Panc1 (cell line): Measurements from ENCODE around the gene MALL. TPM values are rescaled to one million over a fixed set of nuclear protein-coding genes. Genes with fewer than 3 reads are reported as not detected.

ENCODE experiments used
- ATAC-seq: fragments of 200-7000 bp; cut with Tn5 transposase; 2 replicates; pipeline ENCODE4 v1.9.1; 2020; ENCODE audit warnings: mild to moderate bottlenecking, moderate library complexity
- BruUV-seq: library from RNA; stranded (reverse); fragments of 400-500 nt; replicated peaks from 2 replicates; lab custom pipeline; 2021; lab: Mats Ljungman, UMichigan
- CTCF ChIA-PET: fragments of 300-600 bp; sonication (Branson Sonifier 250); formaldehyde crosslinking; loops from one replicate; lab custom pipeline; 2022; ENCODE audit warnings: antibody characterized with exemption; lab: Charles Lee
- POLR2A ChIA-PET: fragments of 300-600 bp; sonication (Branson Sonifier 250); formaldehyde crosslinking; loops from one replicate; lab custom pipeline; 2022; ENCODE audit warnings: antibody characterized with exemption; lab: Charles Lee
- DNase-seq: peaks from one replicate; pipeline ENCODE4 v3.0.0-alpha.2; 2010; ENCODE audit warnings: low read depth, low spot score
- H3K27ac ChIP-seq: 2 replicates; pipeline ENCODE4 v1.5.1; 2011; ENCODE audit warnings: mild to moderate bottlenecking, low read length, inconsistent platforms
- H3K27me3 ChIP-seq: fragments of 200-500 bp; sonication (Bioruptor generic); 2 replicates; pipeline ENCODE4 v1.6.0; 2014; ENCODE audit warnings: low read length, inconsistent platforms; ENCODE audit not compliant: control insufficient read depth, insufficient read depth
- H3K36me3 ChIP-seq: fragments of 200-500 bp; sonication (Bioruptor generic); 2 replicates; pipeline ENCODE4 v1.5.1; 2014; ENCODE audit warnings: inconsistent platforms, mild to moderate bottlenecking, low read length, moderate library complexity; ENCODE audit not compliant: control insufficient read depth, insufficient read depth
- H3K4me1 ChIP-seq: 2 replicates; pipeline ENCODE4 v1.5.1; 2011; ENCODE audit warnings: inconsistent platforms, mild to moderate bottlenecking, low read length, moderate library complexity; ENCODE audit not compliant: control insufficient read depth, insufficient read depth
- H3K4me3 ChIP-seq, 2 experiments: 2 replicates each; pipeline ENCODE4 v1.5.1; 2011 to 2012; ENCODE audit warnings: low read depth in 2 of 2, low read length in 2 of 2, mild to moderate bottlenecking in 2 of 2, inconsistent platforms in 1 of 2, moderate library complexity in 1 of 2
- H3K9me3 ChIP-seq: fragments of 200-500 bp; sonication (Bioruptor generic); 2 replicates; pipeline ENCODE4 v1.5.1; 2014; ENCODE audit warnings: low read depth, mild to moderate bottlenecking, inconsistent platforms, low read length, moderate library complexity; ENCODE audit not compliant: control insufficient read depth, insufficient read depth
- POLR2AphosphoS5 ChIP-seq: IDR thresholded peaks from 2 replicates; pipeline ENCODE4 v1.6.1; 2012; ENCODE audit warnings: mild to moderate bottlenecking, low read depth, low read length, moderate library complexity
- SIN3A ChIP-seq: IDR thresholded peaks from 2 replicates; pipeline ENCODE4 v1.6.1; 2012; ENCODE audit warnings: low read depth, mild to moderate bottlenecking, low read length, moderate library complexity, borderline replicate concordance; ENCODE audit not compliant: insufficient read depth
- TCF7L2 ChIP-seq: IDR thresholded peaks from 2 replicates; pipeline ENCODE4 v1.6.1; 2011; ENCODE audit warnings: mild to moderate bottlenecking, low read depth, low read length, inconsistent platforms
- in situ Hi-C: cut with HindIII; loops from 2 replicates; pipeline ENCODE4 v1.10.0; 2016; ENCODE audit warnings: low sequenced_read_pairs, low pct_unique_long_range_greater_than_20kb
- intact Hi-C: fragments of 100-400 bp; cut with micrococcal nuclease; formaldehyde crosslinking; loops from one replicate; pipeline ENCODE4 v1.10.0; 2022; ENCODE audit not compliant: unreplicated experiment
- total RNA-seq: library from RNA; stranded (reverse); gene quantifications from one replicate; pipeline ENCODE4 v1.2.1, GENCODE V29; 2021; ENCODE audit not compliant: unreplicated experiment
- TF ChIP-seq, protein P1 (sequence below), 2 experiments: IDR thresholded peaks; 2 replicates each; pipeline ENCODE4 v1.6.1; 2011 to 2012; ENCODE audit warnings: low read depth in 2 of 2, control low read depth in 1 of 2, low read length in 1 of 2, mild to moderate bottlenecking in 1 of 2, moderate library complexity in 1 of 2; ENCODE audit not compliant: insufficient read depth in 1 of 2
- TF ChIP-seq, protein P2 (sequence below): fragments of 450-650 bp; IDR thresholded peaks from 2 replicates; pipeline ENCODE4 v1.5.1; 2017; ENCODE audit warnings: mild to moderate bottlenecking

Gene MALL
- total RNA-seq, 1 experiment from 2014 or later, result 159 TPM

DNA sequence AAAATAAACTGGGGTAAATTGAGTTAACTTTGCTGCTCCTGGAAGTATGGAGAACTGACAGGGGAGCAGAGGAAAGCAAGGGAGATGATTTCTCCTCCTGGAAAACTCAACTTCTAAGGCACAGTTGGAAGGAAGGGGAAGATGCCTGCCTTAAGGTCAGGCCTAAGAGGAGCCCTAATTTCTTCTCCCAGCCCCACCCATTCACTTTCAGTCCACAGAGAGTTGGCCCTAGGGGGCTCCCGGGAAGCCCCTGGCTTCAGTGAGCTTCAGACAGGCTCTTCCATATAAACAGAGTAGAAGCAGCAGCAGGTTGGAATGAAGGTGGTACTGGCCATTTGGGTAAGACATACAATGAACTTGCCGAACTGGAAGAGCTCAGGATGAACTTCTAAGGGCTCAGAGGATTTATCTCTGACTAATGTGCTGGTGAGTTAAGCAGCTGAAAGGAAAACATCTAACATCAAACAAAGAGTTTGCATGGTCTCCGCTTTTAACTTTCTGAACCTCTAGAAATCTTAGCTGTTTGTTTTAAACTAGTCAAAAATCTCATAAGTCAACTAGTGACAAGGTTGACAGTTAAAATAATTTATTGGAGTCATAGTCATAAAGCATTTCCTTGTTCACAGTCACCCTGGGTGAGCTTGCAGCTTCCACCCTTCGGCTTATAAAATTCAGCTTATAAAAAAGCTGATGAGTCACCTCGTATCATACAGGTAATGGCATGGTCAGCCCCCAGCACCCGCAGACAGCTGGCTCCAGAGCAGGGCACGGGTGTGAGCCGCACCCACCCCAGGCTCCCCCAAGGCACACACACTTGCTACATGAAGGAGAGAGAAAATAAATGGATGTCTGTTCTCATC lies 9.8 kb downstream of the MALL start:
- POLR2A ChIA-PET, result interaction anchor here (1.4 kb wide), 1 partner anchor 19 kb away, joined by 4 read pairs; no protein-coding TSS in a partner anchor
- peaks cover 86% of the 10 kb centered on the region for H3K4me1 ChIP-seq
- CTCF ChIA-PET, result no interaction called here

DNA sequence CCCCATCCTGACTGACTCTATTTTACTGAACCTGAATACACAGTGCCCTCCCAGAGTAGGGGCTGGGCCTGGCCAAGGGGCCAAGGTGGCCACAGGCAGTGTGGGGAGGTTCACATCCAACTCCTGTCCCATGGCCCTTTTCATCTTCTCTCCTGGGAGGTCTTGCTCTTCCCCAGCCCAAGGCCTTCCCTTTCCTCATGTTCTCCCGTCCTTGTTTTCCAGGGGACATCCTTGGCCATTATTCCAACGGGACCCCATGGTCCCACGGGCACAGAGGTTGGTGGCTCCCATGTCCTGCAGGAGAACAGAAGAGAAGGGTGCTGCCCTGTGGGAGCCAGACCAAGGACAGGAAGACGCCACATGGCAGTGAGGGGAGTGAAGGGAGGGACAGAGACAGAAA lies 10.4 kb downstream of the MALL start:
- Histone ChIP-seq H3K4me1 (peaks cover 93% of the 10 kb centered on the region), H3K36me3 (peaks cover 4% of the 10 kb centered on the region; the same call in 1 of the 2 replicates), H3K27me3 (no peaks in the 10 kb centered on the region), H3K27ac (peak overlapping the region; percentile 94), H3K4me3 (no peak overlapping the region), H3K9me3 (no peaks in the 10 kb centered on the region)
- ChIA-PET POLR2A (no interaction called here), CTCF (no interaction called here)
- TF ChIP-seq, protein P1, sequence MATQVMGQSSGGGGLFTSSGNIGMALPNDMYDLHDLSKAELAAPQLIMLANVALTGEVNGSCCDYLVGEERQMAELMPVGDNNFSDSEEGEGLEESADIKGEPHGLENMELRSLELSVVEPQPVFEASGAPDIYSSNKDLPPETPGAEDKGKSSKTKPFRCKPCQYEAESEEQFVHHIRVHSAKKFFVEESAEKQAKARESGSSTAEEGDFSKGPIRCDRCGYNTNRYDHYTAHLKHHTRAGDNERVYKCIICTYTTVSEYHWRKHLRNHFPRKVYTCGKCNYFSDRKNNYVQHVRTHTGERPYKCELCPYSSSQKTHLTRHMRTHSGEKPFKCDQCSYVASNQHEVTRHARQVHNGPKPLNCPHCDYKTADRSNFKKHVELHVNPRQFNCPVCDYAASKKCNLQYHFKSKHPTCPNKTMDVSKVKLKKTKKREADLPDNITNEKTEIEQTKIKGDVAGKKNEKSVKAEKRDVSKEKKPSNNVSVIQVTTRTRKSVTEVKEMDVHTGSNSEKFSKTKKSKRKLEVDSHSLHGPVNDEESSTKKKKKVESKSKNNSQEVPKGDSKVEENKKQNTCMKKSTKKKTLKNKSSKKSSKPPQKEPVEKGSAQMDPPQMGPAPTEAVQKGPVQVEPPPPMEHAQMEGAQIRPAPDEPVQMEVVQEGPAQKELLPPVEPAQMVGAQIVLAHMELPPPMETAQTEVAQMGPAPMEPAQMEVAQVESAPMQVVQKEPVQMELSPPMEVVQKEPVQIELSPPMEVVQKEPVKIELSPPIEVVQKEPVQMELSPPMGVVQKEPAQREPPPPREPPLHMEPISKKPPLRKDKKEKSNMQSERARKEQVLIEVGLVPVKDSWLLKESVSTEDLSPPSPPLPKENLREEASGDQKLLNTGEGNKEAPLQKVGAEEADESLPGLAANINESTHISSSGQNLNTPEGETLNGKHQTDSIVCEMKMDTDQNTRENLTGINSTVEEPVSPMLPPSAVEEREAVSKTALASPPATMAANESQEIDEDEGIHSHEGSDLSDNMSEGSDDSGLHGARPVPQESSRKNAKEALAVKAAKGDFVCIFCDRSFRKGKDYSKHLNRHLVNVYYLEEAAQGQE (IDR thresholded peaks at IDR 0.05; ENCODE audit: insufficient read depth in 1 of 2, low read depth in 2 of 2, low read length in 1 of 2), result no peak
- TF ChIP-seq SIN3A, result no peak
- TF ChIP-seq TCF7L2, result no peak
- TF ChIP-seq, protein P2, sequence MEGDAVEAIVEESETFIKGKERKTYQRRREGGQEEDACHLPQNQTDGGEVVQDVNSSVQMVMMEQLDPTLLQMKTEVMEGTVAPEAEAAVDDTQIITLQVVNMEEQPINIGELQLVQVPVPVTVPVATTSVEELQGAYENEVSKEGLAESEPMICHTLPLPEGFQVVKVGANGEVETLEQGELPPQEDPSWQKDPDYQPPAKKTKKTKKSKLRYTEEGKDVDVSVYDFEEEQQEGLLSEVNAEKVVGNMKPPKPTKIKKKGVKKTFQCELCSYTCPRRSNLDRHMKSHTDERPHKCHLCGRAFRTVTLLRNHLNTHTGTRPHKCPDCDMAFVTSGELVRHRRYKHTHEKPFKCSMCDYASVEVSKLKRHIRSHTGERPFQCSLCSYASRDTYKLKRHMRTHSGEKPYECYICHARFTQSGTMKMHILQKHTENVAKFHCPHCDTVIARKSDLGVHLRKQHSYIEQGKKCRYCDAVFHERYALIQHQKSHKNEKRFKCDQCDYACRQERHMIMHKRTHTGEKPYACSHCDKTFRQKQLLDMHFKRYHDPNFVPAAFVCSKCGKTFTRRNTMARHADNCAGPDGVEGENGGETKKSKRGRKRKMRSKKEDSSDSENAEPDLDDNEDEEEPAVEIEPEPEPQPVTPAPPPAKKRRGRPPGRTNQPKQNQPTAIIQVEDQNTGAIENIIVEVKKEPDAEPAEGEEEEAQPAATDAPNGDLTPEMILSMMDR, result no peak
- TF ChIP-seq POLR2AphosphoS5, result no peak
- BruUV-seq, result no TSS peak
- ATAC-seq (no peak), DNase-seq (no peak)
- in situ Hi-C loops, result no loop called here
- intact Hi-C loops, result no loop called here

More for the DNA sequence above, 9.8 kb downstream of the MALL start:
- DNase-seq (no peak), ATAC-seq (peak; percentile 79)
- BruUV-seq, result no TSS peak
- peaks cover 4% of the 10 kb centered on the region; the same call in 1 of the 2 replicates for H3K36me3 ChIP-seq
- peak; percentile 95 for TF ChIP-seq TCF7L2
- TF ChIP-seq SIN3A, result peak; percentile 72; the same call in 1 of the 2 replicates
- peak; percentile 77; the same call in 1 of the 2 replicates for TF ChIP-seq POLR2AphosphoS5
- TF ChIP-seq, protein P1 (IDR thresholded peaks at IDR 0.05; ENCODE audit: insufficient read depth in 1 of 2, low read depth in 2 of 2, low read length in 1 of 2), result no peak
- TF ChIP-seq, protein P2, result no peak
- intact Hi-C loops, result no loop called here
- peak overlapping the region; percentile 94 for H3K27ac ChIP-seq
- no peaks in the 10 kb centered on the region for H3K27me3 ChIP-seq
- in situ Hi-C loops, result no loop called here
- peaks cover 3% of the 10 kb centered on the region; the same call in 1 of the 2 replicates for H3K9me3 ChIP-seq
- H3K4me3 ChIP-seq, result peak overlapping the region in 1 of 2 experiments; percentile 2; a peak in 1 of 4 replicates
